DOHH2 (cell line): ENCODE measurements around the gene TGDS.
A peak's percentile ranks its signal among the peaks of the same experiment; 100 is the strongest.

Experiments
- H3F3A ChIP-seq: fragments of 200-600 bp; sonication (generic), shearing (Covaris generic); 2 replicates; pipeline ENCODE4 v1.6.0; 2016; ENCODE audit warnings: antibody characterized with exemption, mild to moderate bottlenecking; ENCODE audit not compliant: control insufficient read depth, insufficient read depth
- H3K27ac ChIP-seq: fragments of 200-600 bp; sonication (generic); 2 replicates; pipeline ENCODE4 v1.5.1; 2014; ENCODE audit warnings: low read depth, mild to moderate bottlenecking, low read length, moderate library complexity
- H3K27me3 ChIP-seq: fragments of 200-600 bp; sonication (generic); 2 replicates; pipeline ENCODE4 v1.6.1; 2014; ENCODE audit warnings: mild to moderate bottlenecking, low read length, mixed read lengths; ENCODE audit not compliant: control insufficient read depth
- H3K36me3 ChIP-seq: fragments of 200-600 bp; sonication (generic); 2 replicates; pipeline ENCODE4 v1.6.1; 2014; ENCODE audit warnings: mild to moderate bottlenecking, low read length, moderate library complexity, mixed read lengths; ENCODE audit not compliant: control insufficient read depth
- H3K4me1 ChIP-seq: fragments of 200-600 bp; sonication (generic); 2 replicates; pipeline ENCODE4 v1.6.1; 2014; ENCODE audit warnings: mild to moderate bottlenecking, low read length, mixed read lengths; ENCODE audit not compliant: control insufficient read depth
- H3K4me2 ChIP-seq: fragments of 200-600 bp; sonication (generic); 2 replicates; pipeline ENCODE4 v1.6.0; 2014; ENCODE audit warnings: mild to moderate bottlenecking, low read length, moderate library complexity
- H3K4me3 ChIP-seq: fragments of 200-600 bp; sonication (generic); 2 replicates; pipeline ENCODE4 v1.5.1; 2014; ENCODE audit warnings: mild to moderate bottlenecking, low read length, mixed read lengths
- H3K79me2 ChIP-seq: fragments of 200-600 bp; sonication (generic); 2 replicates; pipeline ENCODE4 v1.6.1; 2014; ENCODE audit warnings: mild to moderate bottlenecking, low read length, mixed read lengths; ENCODE audit not compliant: control insufficient read depth
- H3K9me2 ChIP-seq: fragments of 200-600 bp; sonication (generic); replicated peaks from 2 replicates; pipeline ENCODE4 v1.6.1; 2014; ENCODE audit warnings: mild to moderate bottlenecking, low read length, mixed read lengths; ENCODE audit not compliant: control insufficient read depth
- H3K9me3 ChIP-seq: fragments of 200-600 bp; sonication (generic); 2 replicates; pipeline ENCODE4 v1.6.1; 2014; ENCODE audit warnings: antibody characterized with exemption, low read length, mixed read lengths; ENCODE audit not compliant: control insufficient read depth, insufficient read depth
- H4K20me1 ChIP-seq: fragments of 200-600 bp; sonication (generic); 2 replicates; pipeline ENCODE4 v1.6.0; 2014; ENCODE audit warnings: low read depth, mild to moderate bottlenecking, antibody characterized with exemption, low read length, moderate library complexity; ENCODE audit not compliant: control insufficient read depth, insufficient read depth
- EZH2phosphoT487 ChIP-seq: fragments of 200-600 bp; sonication (generic); IDR thresholded peaks from 2 replicates; pipeline ENCODE4 v1.6.1; 2017; ENCODE audit warnings: borderline replicate concordance, mild to moderate bottlenecking, antibody characterized with exemption, low read length, moderate library complexity, mixed read lengths
- TF ChIP-seq, protein P1 (sequence below): fragments of 200-600 bp; sonication (generic); IDR thresholded peaks from one replicate; pipeline ENCODE4 v1.5.1; 2014; ENCODE audit warnings: antibody characterized with exemption, mild to moderate bottlenecking, low read depth, low read length; ENCODE audit not compliant: poor library complexity, severe bottlenecking

Gene TGDS

DNA sequence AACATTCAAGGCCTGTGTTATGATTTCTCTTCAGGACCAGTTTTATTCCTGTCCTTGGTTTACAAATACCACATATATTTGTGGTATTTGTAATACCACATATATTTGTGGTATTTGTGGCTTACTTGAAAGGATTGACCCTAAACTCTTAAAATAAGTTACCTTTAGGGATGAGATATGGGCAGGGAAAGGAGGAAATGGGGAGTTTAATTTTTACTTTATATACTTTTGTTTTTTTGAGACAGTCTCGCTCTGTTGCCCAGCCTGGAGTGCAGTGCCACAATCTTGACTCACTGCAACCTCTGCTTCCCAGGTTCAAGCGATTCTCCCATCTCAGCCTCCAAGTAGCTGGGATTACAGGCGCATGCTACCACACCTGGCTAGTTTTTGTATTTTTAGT, 2.3 kb upstream of the TGDS start:
- Histone ChIP-seq H3K9me2 (no peaks in the 10 kb centered on the region), H3K4me3 (no peak overlapping the region), H3K4me1 (peaks cover 36% of the 10 kb centered on the region), H3F3A (peaks cover 12% of the 10 kb centered on the region), H3K79me2 (peaks cover 42% of the 10 kb centered on the region), H3K36me3 (peaks cover 24% of the 10 kb centered on the region), H4K20me1 (no peaks in the 10 kb centered on the region; the same call in 1 of the 2 replicates), H3K27me3 (no peaks in the 10 kb centered on the region), H3K4me2 (no peak overlapping the region), H3K27ac (no peak overlapping the region), H3K9me3 (peaks cover 5% of the 10 kb centered on the region; the same call in 1 of the 2 replicates)
- no peak for TF ChIP-seq EZH2phosphoT487
- TF ChIP-seq, protein P1, sequence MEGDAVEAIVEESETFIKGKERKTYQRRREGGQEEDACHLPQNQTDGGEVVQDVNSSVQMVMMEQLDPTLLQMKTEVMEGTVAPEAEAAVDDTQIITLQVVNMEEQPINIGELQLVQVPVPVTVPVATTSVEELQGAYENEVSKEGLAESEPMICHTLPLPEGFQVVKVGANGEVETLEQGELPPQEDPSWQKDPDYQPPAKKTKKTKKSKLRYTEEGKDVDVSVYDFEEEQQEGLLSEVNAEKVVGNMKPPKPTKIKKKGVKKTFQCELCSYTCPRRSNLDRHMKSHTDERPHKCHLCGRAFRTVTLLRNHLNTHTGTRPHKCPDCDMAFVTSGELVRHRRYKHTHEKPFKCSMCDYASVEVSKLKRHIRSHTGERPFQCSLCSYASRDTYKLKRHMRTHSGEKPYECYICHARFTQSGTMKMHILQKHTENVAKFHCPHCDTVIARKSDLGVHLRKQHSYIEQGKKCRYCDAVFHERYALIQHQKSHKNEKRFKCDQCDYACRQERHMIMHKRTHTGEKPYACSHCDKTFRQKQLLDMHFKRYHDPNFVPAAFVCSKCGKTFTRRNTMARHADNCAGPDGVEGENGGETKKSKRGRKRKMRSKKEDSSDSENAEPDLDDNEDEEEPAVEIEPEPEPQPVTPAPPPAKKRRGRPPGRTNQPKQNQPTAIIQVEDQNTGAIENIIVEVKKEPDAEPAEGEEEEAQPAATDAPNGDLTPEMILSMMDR: no peak

DNA sequence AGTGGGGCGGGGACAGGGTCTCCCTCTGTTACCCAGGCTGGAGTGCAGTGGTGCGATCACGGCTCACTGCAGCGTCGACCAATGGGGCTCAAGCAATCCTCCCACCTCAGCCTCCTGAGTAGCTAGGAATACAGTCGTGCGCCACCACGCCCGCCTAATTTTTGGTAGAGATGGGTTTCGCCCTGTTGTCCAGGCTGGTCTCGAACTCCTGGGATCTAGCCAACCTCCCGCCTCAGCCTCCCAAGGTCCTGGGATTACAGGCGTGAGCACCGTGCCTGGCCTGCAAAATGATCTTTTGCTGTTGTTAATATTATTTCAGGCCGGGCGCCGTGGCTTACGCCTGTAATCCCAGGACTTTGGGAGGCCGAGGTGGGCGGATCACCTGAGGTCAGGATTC, 621 bp upstream of the TGDS start:
- no peaks in the 10 kb centered on the region for H3K9me2 ChIP-seq

DNA sequence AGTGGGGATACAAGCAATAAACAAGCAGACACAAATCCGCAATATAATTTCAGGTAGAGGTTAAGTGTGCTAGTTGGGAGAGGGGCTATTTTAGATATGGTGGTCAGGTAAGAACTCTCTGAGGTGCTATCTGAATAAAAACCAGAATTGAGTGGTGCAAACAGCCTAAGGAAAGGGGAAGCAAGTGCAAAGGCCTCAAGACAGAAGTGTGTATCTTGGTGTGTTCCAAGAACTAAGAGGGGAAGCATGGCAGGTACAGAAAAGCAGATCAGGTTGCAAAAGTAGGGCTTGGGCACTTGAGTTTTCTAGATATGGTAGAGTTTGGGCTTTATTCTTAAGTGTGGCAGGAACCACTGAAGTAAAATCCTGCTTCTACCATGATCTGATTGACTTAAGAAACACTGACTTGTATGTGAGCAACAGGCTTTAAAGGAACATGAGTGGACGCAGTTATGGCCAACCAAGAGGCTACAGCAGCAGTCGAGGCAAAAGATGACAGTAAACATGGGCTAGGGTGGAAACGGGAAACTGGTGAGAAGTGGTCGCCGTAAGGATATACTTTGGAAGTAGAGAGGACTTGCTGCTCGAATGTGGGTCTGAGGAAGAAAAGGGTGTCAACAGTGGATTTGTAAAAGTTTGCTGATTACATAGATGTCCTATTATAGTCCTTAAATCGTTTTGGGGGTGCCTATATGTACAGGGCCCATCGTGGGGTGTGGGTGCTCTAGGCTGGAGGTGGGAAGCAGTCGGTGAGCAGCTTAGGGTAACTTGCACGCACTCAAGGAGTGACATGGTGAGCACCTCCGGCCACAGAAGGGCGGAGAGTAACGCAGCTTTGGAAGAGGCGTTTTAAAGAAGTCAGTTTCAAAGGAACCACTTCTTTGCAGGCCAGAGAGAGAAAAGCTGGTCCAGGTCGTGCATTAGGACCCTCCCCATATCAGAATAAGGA, 677 bp downstream of the TGDS start:
- no peaks in the 10 kb centered on the region for H3K27me3 ChIP-seq
- H3K9me3 ChIP-seq: no peaks in the 10 kb centered on the region
- H3K27ac ChIP-seq: peak overlapping the region; percentile 45
- peak overlapping the region; percentile 97 for H3K4me2 ChIP-seq
- H3K36me3 ChIP-seq: peaks cover 53% of the 10 kb centered on the region
- H3K4me3 ChIP-seq: peak overlapping the region; percentile 94
- peaks cover 23% of the 10 kb centered on the region for H3K4me1 ChIP-seq
- peaks cover 49% of the 10 kb centered on the region for H3K79me2 ChIP-seq
- no peak for TF ChIP-seq EZH2phosphoT487
- TF ChIP-seq, protein P1: no peak
- H3F3A ChIP-seq: peaks cover 12% of the 10 kb centered on the region
- no peaks in the 10 kb centered on the region for H3K9me2 ChIP-seq
- H4K20me1 ChIP-seq: no peaks in the 10 kb centered on the region; the same call in 1 of the 2 replicates

More for the DNA sequence above, 621 bp upstream of the TGDS start:
- H3K4me1 ChIP-seq: peaks cover 27% of the 10 kb centered on the region
- H4K20me1 ChIP-seq: no peaks in the 10 kb centered on the region; the same call in 1 of the 2 replicates
- peaks cover 12% of the 10 kb centered on the region for H3F3A ChIP-seq
- peaks cover 43% of the 10 kb centered on the region for H3K79me2 ChIP-seq
- peaks cover 41% of the 10 kb centered on the region for H3K36me3 ChIP-seq
- H3K27ac ChIP-seq: peak overlapping the region; percentile 36; the same call in 1 of the 2 replicates
- peaks cover 5% of the 10 kb centered on the region; the same call in 1 of the 2 replicates for H3K9me3 ChIP-seq
- peak overlapping the region; percentile 94 for H3K4me3 ChIP-seq
- H3K4me2 ChIP-seq: peak overlapping the region; percentile 97
- H3K27me3 ChIP-seq: no peaks in the 10 kb centered on the region
- TF ChIP-seq, protein P1: no peak
- no peak for TF ChIP-seq EZH2phosphoT487
